Stimulated activated CD8-positive, alpha-beta memory T cell treated with anti-CD3 and anti-CD28 coated beads, Interleukin-4, amount 100 ng/mL, for 24 hours (primary cell): Measurements from ENCODE around the gene TUBB3.
"Not testable (repeated sequence)": the region's sequence is repeated elsewhere in the genome, so short reads cannot be mapped to it uniquely, and the experiment has no call there.

Experiments used
- DNase-seq: peaks from one replicate; pipeline ENCODE4 v3.0.0-alpha.2; 2020; ENCODE audit warnings: low read depth

The TUBB3 gene

GRCh38 chr16:89922884-89923639 lies at the start of gene TUBB3:
TUBB3 (plus strand) TSS chr16:89923342; CDS start chr16:89923402, 60 bp downstream.
- DNase-seq = no peak

- DNase-seq = peak; percentile 93
Measured at GRCh38 chr16:89873972-89874689, 49.0 kb upstream of the TUBB3 start.

- DNase-seq = not testable (repeated sequence)
Measured at GRCh38 chr16:89879123-89879522, 44.0 kb upstream of the TUBB3 start.

- no peak for DNase-seq
Measured at GRCh38 chr16:89880477-89881367, 42.4 kb upstream of the TUBB3 start.

GRCh38 chr16:89881368-89881730 lies 41.8 kb upstream of the TUBB3 start:
- DNase-seq = no peak

GRCh38 chr16:89883346-89884040 lies 39.6 kb upstream of the TUBB3 start:
- DNase-seq = no peak

- DNase-seq = no peak
Measured at GRCh38 chr16:89884041-89884421, 39.1 kb upstream of the TUBB3 start.

GRCh38 chr16:89887243-89887642 lies 35.9 kb upstream of the TUBB3 start:
- no peak for DNase-seq

GRCh38 chr16:89890200-89890599 lies 32.9 kb upstream of the TUBB3 start:
- peak; percentile 24 for DNase-seq

- no peak for DNase-seq
Measured at GRCh38 chr16:89890886-89891657, 32.1 kb upstream of the TUBB3 start.

- no peak for DNase-seq
Measured at GRCh38 chr16:89892055-89892630, 31.0 kb upstream of the TUBB3 start.

GRCh38 chr16:89892635-89893034 lies 30.5 kb upstream of the TUBB3 start:
- no peak for DNase-seq

GRCh38 chr16:89893642-89894548 lies 29.2 kb upstream of the TUBB3 start:
- no peak for DNase-seq

GRCh38 chr16:89895482-89896250 lies 27.5 kb upstream of the TUBB3 start:
- DNase-seq = no peak

- DNase-seq = no peak
Measured at GRCh38 chr16:89897204-89897603, 25.9 kb upstream of the TUBB3 start.

GRCh38 chr16:89898201-89898967 lies 24.8 kb upstream of the TUBB3 start:
- DNase-seq = no peak

GRCh38 chr16:89899879-89900481 lies 23.2 kb upstream of the TUBB3 start:
- DNase-seq = no peak

- DNase-seq = no peak
Measured at GRCh38 chr16:89900885-89901284, 22.3 kb upstream of the TUBB3 start.
